ENCODE measurements around the gene PF4V1.

DNA sequence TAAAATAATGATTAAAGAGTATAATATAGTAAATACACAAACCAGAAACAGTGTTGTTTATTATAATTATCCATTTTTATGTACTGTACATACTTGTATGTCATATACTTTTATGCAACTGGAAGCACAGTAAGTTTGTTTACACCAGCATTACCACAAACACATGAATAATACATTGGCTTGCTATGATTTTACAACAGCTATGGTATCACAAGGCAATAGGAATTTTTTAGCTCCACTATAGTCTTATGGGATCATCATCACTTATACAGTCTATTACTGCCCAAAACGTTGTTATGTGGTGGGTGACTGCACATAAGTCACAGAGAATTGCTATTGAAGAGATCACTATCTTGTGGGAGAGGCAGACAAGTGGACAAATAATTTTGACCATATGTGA is 1.8 kb upstream of the PF4V1 start:
- no peak for TF ChIP-seq EZH2 (IDR thresholded peaks at IDR 0.05; ENCODE audit: low read length)
- TF ChIP-seq, protein P1, sequence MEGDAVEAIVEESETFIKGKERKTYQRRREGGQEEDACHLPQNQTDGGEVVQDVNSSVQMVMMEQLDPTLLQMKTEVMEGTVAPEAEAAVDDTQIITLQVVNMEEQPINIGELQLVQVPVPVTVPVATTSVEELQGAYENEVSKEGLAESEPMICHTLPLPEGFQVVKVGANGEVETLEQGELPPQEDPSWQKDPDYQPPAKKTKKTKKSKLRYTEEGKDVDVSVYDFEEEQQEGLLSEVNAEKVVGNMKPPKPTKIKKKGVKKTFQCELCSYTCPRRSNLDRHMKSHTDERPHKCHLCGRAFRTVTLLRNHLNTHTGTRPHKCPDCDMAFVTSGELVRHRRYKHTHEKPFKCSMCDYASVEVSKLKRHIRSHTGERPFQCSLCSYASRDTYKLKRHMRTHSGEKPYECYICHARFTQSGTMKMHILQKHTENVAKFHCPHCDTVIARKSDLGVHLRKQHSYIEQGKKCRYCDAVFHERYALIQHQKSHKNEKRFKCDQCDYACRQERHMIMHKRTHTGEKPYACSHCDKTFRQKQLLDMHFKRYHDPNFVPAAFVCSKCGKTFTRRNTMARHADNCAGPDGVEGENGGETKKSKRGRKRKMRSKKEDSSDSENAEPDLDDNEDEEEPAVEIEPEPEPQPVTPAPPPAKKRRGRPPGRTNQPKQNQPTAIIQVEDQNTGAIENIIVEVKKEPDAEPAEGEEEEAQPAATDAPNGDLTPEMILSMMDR (optimal IDR thresholded peaks at IDR 0.05 in 1 of 3, IDR thresholded peaks at IDR 0.05 in 1 of 3, conservative IDR thresholded peaks at IDR 0.05 in 1 of 3; ENCODE audit: extremely low read depth in 1 of 3, insufficient read depth in 2 of 3, low read length in 3 of 3), result no peak
